Endothelial cell of umbilical vein (primary cell): ENCODE results near the gene NFIA.

Experiments
- CTCF ChIP-seq, 2 donors: IDR thresholded peaks; 1 replicate in 1 of 2; 2 replicates in 1 of 2; pipeline ENCODE4 v1.5.1; 2011; ENCODE audit warnings: low read length in 2 of 2, mild to moderate bottlenecking in 2 of 2, moderate library complexity in 2 of 2, control low read depth in 1 of 2, inconsistent platforms in 1 of 2, low read depth in 1 of 2; ENCODE audit not compliant: insufficient read depth in 1 of 2; ENCODE audit errors: extremely low read depth in 1 of 2
- EZH2 ChIP-seq: IDR thresholded peaks from 2 replicates; pipeline ENCODE4 v1.6.1; 2012; ENCODE audit warnings: borderline replicate concordance, low read depth, mild to moderate bottlenecking, moderate library complexity, low read length, inconsistent platforms; ENCODE audit not compliant: severe bottlenecking
- FOS ChIP-seq: IDR thresholded peaks from 2 replicates; pipeline ENCODE4 v1.6.1; 2011; ENCODE audit warnings: mild to moderate bottlenecking, low read length, moderate library complexity, borderline replicate concordance; ENCODE audit not compliant: insufficient read depth
- GATA2 ChIP-seq: IDR thresholded peaks from 2 replicates; pipeline ENCODE4 v1.7.0; 2011; ENCODE audit warnings: low read depth, mild to moderate bottlenecking, moderate library complexity, mixed read lengths, low read length; ENCODE audit not compliant: insufficient read length, insufficient read depth
- JUN ChIP-seq: IDR thresholded peaks from 2 replicates; pipeline ENCODE4 v1.6.1; 2011; ENCODE audit warnings: borderline replicate concordance, low read depth; ENCODE audit not compliant: insufficient read length, insufficient read depth
- MAX ChIP-seq: IDR thresholded peaks from 2 replicates; pipeline ENCODE4 v1.6.1; 2011; ENCODE audit not compliant: insufficient read depth, insufficient read length
- MYC ChIP-seq: IDR thresholded peaks from one replicate; pipeline ENCODE4 v1.6.1; 2011; ENCODE audit warnings: mild to moderate bottlenecking, low read depth, low read length
- POLR2A ChIP-seq: IDR thresholded peaks from 2 replicates; pipeline ENCODE4 v1.6.1; 2012; ENCODE audit warnings: low read depth, mild to moderate bottlenecking, control low read depth, low read length
- POLR2AphosphoS5 ChIP-seq: IDR thresholded peaks from 2 replicates; pipeline ENCODE4 v1.6.1; 2012; ENCODE audit warnings: low read depth, mild to moderate bottlenecking, control low read depth, low read length, moderate library complexity; ENCODE audit not compliant: insufficient read depth

- TF ChIP-seq POLR2AphosphoS5 = no peak
- no peak for TF ChIP-seq CTCF (IDR thresholded peaks at IDR 0.05; ENCODE audit: extremely low read depth in 1 of 2, insufficient read depth in 1 of 2, low read depth in 1 of 2, low read length in 2 of 2)
- TF ChIP-seq MYC = no peak
- no peak for TF ChIP-seq EZH2
- no peak for TF ChIP-seq POLR2A
- TF ChIP-seq MAX = no peak
- TF ChIP-seq GATA2 = no peak
- no peak for TF ChIP-seq JUN
- no peak for TF ChIP-seq FOS
Measured at GRCh38 chr1:61190618-61191432, 108.5 kb downstream of the NFIA start.
